GM18508 (cell line): ENCODE measurements around the gene RTN4R.

Experiments used
- ATAC-seq: cut with Tn5 transposase; IDR thresholded peaks from one replicate; pipeline ENCODE4 v1.9.1; 2021; ENCODE audit warnings: moderate number of reproducible peaks; ENCODE audit not compliant: insufficient read depth, unreplicated experiment

Gene RTN4R

DNA sequence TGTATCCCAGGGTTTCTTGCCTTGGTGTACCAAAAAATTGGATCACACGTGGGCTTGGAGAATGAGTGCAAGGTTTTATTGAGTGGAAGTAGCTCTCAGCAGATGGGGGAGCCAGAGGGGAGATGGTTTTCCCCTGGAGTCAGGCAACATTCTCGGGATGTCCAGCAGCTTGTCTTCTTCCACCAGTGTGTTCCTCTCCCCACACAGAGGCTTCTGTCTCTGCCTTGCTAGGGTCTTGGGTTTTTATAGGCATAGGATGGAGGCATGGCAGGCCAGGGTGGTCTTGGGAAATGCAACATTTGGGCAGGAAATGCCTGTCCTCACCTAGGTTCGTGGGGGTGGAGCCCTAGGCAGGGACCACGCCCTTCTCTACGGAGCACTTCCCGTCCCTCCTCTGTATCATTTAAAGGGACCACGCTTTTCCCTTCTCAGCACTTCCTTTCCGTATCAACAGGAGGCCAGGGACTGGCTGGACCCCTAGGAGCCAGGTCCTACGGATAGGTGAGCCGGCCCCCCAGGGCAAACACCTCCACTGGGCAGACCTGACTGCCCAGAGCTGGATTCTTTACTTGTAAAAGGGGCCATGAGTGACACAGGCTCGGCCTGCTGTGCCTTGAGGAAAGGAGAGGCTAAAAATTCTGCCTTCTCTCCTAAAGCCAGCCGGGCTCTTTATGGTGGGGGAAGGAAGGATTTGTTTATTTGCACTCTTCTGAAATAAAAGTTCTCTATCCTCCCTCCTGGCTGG, 62.0 kb downstream of the RTN4R start:
- ATAC-seq = no peak

DNA sequence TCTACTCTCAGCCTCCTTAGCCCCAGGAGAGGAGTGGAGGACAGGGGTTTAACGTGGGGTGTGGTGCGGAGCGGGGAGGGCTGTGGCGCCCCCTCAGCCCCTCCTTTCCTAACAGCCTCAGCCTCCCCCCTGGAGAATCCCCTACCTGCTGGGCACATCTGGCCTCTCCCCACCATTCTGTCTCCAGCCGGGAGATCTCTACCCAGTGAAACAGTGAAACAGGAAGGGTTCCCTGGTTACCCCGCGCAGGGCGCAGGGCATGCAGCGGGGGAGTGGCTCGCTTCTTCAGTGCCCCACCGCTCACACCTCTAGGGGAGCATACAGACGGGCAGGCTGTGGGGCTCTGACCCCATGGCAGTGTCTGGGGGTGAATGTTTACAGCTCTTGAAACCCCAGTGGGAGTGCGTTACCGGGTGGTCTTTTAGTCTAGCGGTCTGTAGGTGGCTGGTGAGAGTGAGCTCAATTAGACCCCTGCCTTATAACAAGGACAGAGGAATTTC, 62.6 kb downstream of the RTN4R start:
- no peak for ATAC-seq

DNA sequence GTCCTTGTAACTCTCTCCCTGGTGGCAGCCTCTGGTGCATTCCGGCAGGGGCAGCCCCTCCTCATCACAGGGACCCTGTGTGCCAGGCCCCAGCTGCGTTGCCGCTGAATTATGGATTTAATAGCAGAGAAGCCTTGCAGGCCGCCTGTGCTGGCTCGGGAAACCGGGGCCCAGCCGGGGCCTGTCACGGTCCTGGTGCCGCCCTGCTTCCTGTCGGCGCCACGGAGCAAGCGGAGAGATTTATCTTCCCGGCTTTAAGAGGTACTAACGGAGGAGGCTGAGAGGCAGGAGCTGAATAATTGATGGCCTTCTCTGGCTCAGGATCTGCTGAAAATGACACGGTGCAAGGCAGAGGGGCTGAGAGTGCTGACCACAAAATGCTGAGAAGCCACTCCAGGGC, 63.3 kb downstream of the RTN4R start:
- ATAC-seq = no peak

DNA sequence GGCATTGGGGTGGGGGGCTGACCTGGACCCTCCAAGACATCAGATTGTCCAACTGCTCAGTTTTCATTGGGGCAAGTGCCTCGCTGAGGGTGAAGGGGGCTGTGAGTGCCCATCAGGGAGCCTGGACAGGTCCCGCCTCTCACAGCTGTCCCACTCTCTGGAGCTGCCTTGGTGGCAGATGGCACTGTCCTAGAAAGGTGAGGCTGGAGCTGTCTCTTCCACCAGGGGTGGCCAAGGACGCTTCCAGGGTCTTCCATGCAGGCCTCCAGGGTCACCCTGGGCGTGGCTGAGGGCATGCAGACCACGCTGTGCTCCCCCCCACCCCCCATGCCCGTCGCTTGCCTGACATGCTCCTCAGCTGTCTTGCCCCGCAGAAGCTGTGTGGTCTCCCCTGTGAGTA, 63.8 kb downstream of the RTN4R start:
- ATAC-seq = no peak

DNA sequence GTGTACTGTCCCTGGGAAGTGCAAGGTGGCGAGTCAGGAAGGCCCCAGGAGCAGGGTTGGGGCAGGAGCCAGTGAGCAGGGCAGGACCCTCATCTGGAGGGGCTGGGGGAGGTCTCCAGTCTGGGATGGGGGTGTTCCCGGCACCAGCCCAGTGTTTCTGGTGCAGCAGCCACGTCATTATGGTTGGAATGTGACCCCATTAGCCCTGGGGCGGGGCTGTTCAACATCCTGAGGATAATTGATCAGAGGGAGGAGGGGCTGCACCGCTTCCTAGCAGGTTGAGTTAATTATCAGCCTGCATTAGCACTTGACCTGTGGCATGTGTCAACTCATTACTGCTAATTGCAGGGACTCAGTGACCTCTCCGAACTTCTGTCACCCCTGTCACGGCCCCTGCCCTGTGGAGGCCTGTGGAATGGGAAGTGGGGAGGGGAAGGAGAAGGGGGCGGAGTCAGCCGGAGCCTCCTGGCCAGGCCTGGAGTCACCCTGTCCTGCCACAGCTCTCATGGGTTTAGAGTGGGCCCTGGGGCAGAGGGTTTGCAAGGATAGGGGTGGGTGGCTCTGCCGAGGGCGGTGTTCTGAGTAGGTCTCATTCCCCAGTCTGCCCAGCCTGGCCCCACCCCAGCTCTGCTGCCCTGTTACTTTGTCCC, 64.4 kb downstream of the RTN4R start:
- no peak for ATAC-seq

DNA sequence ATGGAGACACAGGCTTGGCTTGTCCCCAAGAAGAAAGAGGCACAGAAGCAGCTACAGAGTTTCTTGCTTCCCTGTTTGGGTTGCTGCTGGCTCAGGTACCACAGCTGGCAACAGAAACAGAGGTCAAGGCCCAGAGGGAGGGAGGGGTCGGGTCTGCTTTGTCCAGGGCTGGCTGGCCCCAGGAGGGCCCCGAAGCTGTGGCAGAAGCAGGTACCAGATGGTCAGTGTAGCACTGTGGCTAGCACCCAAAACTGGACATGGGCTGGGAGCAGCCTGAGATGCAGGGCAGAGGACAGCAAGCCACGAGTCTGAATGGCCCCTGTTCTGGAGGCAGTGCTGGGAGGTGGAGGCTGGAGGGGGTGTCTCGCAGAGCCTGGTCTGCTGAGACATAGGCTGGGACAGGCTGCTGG, 65.0 kb downstream of the RTN4R start:
- no peak for ATAC-seq

DNA sequence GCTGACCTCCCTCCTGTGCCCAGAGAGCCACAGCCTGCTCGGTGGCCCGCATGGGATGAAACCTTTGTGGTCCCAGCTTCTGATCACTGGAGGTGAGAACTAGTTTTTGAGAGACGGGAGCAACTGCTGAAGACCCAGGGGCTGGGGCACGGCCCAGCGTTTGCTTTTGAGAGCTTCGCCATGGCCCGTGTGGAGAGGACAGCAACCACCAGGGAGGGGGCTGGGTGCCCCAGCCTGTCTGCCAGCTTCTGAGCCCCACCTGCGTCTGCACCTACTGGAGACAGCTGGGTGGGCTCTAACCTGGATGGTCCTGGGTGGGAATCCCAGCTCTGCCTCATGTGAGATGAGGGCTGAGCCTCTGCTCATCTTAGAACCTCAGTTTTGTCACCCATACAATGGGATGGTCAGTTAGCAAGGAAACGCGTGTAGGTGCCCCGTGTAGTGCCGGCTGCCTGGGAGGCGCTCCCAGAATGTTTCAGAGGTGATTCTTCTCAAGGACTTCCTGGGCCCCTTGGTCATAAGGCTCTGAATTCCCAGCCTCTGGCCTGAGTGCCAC, 66.2 kb downstream of the RTN4R start:
- no peak for ATAC-seq

DNA sequence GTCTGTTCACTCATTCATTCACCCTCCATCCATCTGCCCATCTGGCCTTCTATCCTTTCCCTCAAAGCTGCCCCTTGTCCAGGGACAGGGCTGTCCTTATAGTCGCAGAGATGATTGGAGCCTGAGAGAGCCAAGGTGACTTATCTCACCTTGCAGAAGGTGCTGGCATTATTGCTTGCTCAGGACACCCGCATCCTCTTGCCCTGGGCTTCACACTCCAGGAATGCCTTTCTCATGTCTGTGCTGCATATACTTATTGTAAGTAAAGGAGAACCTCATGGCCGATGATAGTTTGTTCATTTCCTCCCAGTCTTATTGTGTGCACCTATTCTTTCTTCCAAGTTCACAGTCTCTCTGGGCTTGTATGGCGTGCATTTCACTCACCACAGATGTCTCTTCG, 68.2 kb downstream of the RTN4R start:
- no peak for ATAC-seq

DNA sequence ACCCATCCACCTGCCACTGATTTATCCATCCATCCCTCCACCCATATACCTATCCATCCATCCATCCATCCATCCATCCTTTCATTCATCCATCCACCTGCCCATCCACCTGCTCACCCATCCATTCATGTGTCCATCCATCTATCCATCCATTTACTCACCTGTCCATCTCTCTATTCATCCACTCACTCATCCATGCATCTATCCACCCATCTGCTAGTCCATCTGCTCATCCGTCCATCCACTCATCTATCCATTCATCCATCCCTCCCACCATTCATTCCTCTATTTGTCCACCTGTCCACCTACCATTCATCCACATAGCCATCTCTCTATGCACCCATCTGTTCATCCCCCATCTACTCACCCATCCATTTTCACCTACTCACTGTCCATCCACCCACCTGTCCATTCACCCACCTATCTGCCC, 68.7 kb downstream of the RTN4R start:
- ATAC-seq = no peak

DNA sequence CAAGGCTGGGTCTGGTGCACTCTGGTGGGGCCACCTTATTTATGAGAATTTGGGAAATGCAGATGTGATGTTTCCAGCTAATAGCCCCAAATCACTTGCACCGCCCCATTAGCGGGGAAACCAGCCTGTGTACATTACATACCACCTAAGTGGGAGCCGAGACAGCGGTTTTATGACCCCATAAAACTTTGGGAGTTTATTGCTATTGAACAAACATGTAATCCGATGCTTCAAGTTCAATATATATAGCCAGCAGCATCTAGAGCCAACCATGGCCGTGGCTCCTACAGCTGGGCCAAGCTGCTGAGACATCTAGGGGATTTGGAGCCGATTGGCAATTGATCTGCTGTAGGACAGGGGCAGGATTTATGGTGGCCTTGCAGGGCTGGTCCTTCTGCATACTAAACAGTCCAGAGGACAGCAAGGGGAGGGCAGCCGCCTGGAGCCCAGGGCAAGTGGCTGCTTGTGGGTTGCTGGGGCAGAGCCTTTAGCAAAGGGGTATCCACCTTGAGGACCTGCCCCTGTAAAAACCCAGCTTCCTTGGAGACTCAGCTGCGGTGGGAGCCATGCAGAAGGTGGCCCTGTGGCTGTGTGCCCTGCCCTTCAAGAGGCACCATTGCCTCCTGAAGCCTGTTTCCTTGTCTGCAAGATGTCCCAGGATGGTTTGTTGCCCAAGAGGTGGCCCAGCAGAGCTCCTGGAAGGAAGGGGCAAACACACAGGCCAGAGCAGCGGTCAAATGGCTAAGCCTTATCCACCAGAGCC, 69.4 kb downstream of the RTN4R start:
- no peak for ATAC-seq

DNA sequence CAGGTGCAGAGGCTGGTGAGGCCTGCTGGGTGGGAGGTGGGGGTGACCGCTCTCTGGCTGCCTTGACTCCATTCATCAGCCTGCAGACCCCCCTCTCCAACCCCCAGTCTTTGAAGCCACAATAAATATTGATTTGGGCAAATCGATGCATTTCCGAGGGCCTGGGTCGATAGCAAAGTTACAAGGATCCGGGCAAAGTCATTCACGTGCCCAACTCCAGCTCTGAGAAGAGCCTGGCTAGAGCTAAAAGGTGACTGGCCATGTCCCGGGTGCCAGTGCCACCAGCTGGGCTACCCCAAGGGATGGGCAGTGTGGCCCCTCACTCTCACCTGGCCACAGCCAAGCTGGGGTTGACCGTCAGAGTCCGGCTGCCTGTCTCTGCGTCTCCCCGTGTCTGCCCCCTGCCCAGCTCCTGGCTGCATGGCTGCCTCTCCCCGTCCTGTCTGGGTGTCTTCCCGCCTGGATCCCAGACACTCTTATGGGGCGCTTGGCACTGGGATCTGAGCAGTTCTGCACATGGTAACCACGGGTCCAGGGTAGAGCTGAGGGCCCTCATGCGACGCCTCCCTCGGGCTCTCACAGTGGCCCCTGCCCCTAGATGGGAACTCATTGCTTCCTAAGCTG, 70.6 kb downstream of the RTN4R start:
- no peak for ATAC-seq

DNA sequence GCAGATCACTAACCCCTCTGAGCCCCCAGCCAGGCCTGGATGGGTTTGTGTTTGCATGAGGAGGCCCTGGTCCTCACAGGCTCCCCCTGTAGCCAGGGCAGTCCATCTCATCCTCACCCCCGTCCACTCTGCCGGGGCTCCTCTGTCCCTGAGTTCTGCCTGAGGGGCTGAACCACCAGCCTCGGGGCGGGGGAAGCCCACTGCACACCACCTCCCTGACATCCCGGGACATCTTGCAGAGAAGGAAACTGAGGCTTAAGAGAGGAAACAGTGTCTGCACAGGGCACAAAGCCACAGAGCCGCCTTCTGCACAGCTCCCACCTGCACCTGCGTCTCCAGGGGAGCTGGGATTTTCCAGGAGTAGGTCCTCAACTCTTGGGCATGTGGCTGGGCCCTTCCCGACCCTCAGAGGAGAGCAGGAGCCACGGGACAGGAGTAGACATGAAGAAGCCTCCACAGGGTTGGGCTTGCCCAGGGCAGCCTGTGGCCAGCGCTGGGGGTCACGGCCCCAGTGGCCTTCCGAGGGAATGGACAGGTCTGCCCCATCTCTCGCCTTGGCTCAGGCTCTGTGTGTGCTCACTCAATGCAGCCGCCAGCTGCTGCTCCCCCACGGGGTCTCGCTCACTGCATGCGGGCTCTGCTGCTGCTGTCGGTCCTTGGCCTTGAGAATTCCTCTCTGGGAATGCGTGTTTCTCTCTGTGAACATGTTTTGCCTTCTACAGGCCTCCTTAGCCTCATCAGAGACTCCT, 71.8 kb downstream of the RTN4R start:
- no peak for ATAC-seq

DNA sequence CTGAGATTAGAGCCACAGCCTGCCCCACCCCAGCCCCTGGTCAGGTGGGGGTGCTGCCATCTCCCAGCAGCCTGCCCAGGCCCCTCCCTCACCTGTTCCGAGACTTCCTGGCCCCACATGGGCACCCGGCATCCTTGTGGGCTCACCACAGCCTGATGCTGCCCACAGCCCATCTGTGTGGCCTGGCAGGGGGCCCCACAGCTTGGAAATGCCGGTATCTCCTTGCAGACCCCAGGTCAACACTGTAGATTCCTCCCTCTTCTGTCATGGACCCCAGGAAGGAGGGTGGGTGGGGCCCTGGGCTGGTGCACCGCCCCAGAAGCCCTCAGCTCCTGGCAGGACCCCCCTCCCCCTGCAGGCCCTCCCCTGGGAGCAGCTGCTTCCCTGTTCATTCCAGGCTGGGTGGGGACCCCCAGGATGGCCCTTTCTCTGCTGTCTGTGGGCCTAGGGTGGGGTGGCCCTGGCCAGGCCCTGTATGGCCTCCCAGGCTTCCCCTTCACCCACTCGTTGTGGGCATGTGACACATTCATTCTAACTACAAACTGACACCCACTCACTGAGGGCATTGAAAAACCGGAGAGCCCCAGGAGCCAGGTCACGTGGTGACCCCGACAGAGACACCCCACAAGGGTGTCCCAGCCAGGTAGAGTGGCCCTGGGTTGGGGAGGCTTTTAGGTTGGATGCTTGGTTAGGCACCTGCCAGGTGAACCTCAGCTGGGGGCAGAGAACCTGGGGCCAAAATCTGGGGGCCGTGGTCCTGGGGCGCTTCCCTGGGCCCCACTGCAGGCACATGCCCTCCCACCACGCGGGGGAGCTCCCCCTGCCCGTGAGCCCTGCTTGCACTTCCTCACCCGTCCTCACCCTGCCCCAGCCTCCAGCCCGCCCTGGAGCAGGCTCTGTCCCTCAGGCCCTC, 73.2 kb downstream of the RTN4R start:
- no peak for ATAC-seq

DNA sequence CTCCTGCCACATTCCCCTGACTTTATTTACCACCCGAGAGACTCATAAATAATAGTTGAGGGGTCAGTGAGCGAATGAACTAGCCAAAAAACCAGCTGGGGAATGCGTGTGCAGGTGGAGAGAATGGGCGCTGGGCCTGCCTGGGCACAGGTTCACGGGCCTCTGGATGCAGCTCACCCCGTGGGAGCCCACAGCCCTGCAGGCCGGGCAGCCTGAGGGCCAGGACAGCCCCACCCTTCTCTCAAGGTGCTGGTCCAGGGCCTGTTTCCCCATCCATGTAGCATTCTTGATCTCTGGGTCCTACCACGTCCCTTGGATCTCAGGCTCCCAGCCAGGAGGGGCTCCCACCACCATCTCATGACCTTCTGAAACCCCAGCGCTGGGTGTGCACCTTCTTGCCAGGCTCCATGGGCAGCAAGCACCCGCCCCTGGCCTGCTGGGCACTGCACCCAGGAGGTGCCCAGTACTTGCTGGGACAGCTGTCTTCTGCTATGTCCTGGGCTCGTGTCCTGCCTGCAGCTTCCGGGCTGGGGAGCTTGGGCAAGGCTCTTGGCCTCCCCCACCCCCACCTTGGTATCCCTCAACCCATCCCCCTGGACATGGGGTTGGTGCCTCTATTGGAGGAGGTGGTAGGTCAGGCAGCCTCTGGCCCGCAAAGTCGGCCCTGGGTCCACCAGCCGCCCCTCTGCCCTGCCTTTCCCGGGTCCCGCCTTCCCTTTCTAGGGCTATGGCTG, 74.2 kb downstream of the RTN4R start:
- ATAC-seq = no peak

DNA sequence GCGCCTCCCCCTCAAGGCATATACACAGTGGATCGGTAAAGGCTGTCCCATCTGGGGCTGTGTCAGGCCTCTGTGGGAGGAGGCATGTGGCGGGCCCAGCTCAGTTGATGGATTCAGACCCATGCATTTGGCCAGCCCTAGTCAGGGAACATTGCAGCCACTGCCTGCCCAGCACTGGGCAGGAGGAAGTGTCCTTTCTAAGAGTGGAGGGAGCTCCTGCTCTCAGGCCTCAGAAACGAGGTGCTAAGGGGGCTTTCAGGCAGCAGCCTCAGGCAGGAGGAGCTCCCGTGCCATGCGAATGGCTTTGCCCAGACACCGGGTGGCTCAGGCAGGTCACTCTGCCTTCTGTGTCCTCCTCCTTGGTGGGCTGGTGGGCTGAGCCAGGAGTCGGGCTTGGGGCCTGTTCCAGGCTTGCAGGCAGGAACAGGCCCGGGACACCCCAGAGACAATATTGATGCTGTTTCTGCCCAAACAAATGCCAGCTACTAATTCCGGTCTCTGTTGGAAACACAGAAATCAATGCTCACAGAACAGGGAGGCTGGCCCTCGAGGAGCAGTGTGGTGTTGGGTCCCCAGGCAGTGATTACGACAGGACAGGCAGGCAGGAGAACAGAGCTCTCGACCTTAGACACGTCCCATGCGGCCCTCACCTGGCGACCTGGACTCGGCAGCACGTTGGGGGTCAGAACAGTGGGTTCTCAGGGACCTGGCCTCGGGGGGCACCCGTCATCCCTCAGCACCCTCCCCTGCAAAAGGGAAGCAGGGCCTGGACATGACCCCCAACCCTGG, 75.0 kb downstream of the RTN4R start:
- ATAC-seq = no peak

DNA sequence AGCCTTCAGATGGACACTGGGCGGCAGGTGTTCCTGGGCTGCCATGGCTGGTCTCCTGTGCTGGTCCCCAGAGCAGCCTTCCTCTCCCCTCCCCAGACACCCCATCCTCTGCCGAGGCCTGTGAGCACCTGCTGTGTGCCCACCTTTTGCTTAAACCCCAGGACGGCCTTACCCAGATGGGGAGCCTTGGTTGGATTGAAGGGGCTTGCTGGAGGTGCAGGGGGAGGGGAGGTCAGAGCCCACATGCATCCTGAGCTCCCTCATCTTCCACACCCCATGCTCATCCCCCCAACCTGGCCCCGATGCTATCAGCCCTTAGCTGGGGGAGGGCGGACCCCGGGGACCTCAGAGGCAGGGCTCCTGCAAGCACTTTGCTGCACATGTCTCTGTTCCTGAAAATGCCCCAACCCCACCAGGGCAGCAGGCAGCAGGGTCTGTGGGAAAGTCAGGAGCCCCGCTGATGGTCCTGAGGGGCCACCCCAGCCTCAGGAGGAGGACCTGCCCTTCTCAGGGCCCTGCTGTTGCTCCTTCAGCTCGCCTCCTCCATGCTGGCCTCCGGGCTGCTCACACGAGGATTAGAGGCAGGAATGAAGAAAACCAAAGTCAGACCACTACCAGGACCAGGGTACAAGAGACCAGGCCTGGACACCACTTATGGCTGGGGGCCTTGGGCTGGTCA, 75.7 kb downstream of the RTN4R start:
- no peak for ATAC-seq

DNA sequence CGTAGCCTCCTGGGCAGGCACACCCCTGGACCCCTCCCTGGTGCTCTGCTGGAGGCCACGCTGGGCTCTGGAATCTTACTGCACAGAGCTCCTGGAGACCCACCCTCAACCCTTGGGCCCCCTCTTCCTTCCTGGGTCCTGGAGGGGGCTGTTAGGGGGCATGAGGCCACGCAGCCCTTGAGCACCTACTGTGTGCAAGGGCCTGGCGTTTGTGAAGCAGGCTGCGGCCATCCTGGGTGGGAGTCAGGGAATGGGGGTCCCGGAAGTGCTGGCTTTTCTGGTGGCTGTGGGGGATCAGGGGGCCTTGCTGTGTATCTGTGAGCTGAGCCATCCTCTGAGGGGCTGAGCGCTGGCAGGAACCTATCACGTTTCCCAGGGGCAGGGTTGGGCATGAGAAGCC, 76.3 kb downstream of the RTN4R start:
- no peak for ATAC-seq
